Measurements from ENCODE around the gene WDR36.

DNA sequence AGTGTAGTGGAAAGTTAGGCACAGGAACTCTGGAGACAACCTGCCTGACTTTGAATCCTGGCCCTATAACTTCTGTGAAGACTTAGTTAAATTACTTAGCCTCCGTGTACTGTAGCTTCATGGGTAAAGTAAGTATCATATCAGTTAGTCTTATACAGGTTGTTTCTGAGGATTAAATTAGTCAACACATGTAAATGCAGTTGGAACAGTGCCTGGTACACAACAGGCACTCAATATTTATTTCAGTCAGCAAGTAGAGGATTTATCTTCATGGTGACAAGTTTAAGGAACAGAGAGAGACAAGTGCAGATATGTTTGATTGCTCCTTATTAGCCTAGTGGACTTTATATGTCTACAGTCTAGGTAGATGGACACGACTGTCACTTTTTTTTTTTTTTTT is 17.9 kb upstream of the WDR36 start:
- TF ChIP-seq, protein P1, sequence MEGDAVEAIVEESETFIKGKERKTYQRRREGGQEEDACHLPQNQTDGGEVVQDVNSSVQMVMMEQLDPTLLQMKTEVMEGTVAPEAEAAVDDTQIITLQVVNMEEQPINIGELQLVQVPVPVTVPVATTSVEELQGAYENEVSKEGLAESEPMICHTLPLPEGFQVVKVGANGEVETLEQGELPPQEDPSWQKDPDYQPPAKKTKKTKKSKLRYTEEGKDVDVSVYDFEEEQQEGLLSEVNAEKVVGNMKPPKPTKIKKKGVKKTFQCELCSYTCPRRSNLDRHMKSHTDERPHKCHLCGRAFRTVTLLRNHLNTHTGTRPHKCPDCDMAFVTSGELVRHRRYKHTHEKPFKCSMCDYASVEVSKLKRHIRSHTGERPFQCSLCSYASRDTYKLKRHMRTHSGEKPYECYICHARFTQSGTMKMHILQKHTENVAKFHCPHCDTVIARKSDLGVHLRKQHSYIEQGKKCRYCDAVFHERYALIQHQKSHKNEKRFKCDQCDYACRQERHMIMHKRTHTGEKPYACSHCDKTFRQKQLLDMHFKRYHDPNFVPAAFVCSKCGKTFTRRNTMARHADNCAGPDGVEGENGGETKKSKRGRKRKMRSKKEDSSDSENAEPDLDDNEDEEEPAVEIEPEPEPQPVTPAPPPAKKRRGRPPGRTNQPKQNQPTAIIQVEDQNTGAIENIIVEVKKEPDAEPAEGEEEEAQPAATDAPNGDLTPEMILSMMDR (IDR thresholded peaks at IDR 0.05), result no peak
- TF ChIP-seq POLR2A (IDR thresholded peaks at IDR 0.05), result no peak

All from vagina (tissue), 2 donors.